ENCODE measurements around the gene ZNF710.

- TF ChIP-seq POLR2A (IDR thresholded peaks at IDR 0.05; ENCODE audit: low read length) = no peak
- TF ChIP-seq GATA1 (IDR thresholded peaks at IDR 0.05; ENCODE audit: low read depth, low read length) = no peak
These were observed 83.0 kb downstream of the ZNF710 start for GRCh38 chr15:90083954-90084607.

Measured in erythroblast (primary cell).